C4-2B (cell line): ENCODE results near the gene SNX25.
"Not testable (repeated sequence)": the region's sequence is repeated elsewhere in the genome, so short reads cannot be mapped to it uniquely, and the experiment has no call there.

ENCODE experiments used
- H3K27ac ChIP-seq: fragments of 450-650 bp; 2 replicates; pipeline ENCODE4 v1.5.1; 2017
- ZFX ChIP-seq: fragments of 450-650 bp; IDR thresholded peaks from 2 replicates; pipeline ENCODE4 v1.6.1; 2017
- TF ChIP-seq, protein P1 (sequence below): fragments of 450-650 bp; conservative IDR thresholded peaks from 2 replicates; pipeline ENCODE4 v1.5.1; 2017; ENCODE audit warnings: mild to moderate bottlenecking

The SNX25 gene

GRCh38 chr4:185307136-185307950 is 97.9 kb downstream of the SNX25 start:
- no peak for TF ChIP-seq ZFX
- TF ChIP-seq, protein P1, sequence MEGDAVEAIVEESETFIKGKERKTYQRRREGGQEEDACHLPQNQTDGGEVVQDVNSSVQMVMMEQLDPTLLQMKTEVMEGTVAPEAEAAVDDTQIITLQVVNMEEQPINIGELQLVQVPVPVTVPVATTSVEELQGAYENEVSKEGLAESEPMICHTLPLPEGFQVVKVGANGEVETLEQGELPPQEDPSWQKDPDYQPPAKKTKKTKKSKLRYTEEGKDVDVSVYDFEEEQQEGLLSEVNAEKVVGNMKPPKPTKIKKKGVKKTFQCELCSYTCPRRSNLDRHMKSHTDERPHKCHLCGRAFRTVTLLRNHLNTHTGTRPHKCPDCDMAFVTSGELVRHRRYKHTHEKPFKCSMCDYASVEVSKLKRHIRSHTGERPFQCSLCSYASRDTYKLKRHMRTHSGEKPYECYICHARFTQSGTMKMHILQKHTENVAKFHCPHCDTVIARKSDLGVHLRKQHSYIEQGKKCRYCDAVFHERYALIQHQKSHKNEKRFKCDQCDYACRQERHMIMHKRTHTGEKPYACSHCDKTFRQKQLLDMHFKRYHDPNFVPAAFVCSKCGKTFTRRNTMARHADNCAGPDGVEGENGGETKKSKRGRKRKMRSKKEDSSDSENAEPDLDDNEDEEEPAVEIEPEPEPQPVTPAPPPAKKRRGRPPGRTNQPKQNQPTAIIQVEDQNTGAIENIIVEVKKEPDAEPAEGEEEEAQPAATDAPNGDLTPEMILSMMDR = no peak
- no peak overlapping the region for H3K27ac ChIP-seq

- no peak overlapping the region for H3K27ac ChIP-seq
- TF ChIP-seq ZFX = no peak
- TF ChIP-seq, protein P1 = no peak
Observed at GRCh38 chr4:185309770-185310169, 100.4 kb downstream of the SNX25 start.

- no peak overlapping the region for H3K27ac ChIP-seq
- TF ChIP-seq, protein P1 = no peak
- no peak for TF ChIP-seq ZFX
Observed at GRCh38 chr4:185311113-185311888, 101.9 kb downstream of the SNX25 start.

GRCh38 chr4:185312699-185313098 is 103.3 kb downstream of the SNX25 start:
- TF ChIP-seq ZFX = no peak
- TF ChIP-seq, protein P1 = no peak
- H3K27ac ChIP-seq = no peak overlapping the region

DNA sequence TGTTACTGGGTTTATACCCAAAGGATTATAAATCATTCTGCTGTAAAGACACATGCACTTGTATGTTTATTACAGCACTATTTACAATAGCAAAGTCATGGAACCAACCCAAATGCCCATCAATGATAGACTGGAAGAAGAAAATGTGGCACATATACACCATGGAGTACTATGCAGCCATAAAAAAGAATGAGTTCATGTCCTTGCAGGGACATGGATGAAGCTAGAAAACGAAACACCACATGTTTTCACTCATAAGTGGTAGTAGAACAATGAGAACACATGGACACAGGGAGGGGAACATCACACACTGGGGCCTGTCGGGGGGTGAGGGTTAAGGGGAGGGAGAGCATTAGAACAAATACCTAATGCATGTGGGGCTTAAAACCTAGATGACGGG is 108.1 kb downstream of the SNX25 start:
- not testable (repeated sequence) for H3K27ac ChIP-seq

GRCh38 chr4:185317880-185318279 is 108.5 kb downstream of the SNX25 start:
- H3K27ac ChIP-seq = no peak overlapping the region; the same call in 1 of the 2 replicates
- TF ChIP-seq, protein P1 = no peak; the same call in 1 of the 2 replicates
- no peak for TF ChIP-seq ZFX

GRCh38 chr4:185318679-185319078 is 109.3 kb downstream of the SNX25 start:
- no peak overlapping the region for H3K27ac ChIP-seq
- TF ChIP-seq, protein P1 = no peak
- TF ChIP-seq ZFX = no peak
